HG03064 (cell line): ENCODE results near the gene CBX7.
A peak's percentile ranks its signal among the peaks of the same experiment; 100 is the strongest.
"Not testable (repeated sequence)": the region's sequence is repeated elsewhere in the genome, so short reads cannot be mapped to it uniquely, and the experiment has no call there.

ENCODE experiments used
- ATAC-seq: cut with Tn5 transposase; IDR thresholded peaks from one replicate; pipeline ENCODE4 v1.9.1; 2021; ENCODE audit warnings: low read depth; ENCODE audit not compliant: unreplicated experiment

Gene CBX7

GRCh38 chr22:39174498-39175352 is 22.2 kb upstream of the CBX7 start:
- no peak for ATAC-seq

- no peak for ATAC-seq
Observed at GRCh38 chr22:39173787-39174497, 21.5 kb upstream of the CBX7 start.

DNA sequence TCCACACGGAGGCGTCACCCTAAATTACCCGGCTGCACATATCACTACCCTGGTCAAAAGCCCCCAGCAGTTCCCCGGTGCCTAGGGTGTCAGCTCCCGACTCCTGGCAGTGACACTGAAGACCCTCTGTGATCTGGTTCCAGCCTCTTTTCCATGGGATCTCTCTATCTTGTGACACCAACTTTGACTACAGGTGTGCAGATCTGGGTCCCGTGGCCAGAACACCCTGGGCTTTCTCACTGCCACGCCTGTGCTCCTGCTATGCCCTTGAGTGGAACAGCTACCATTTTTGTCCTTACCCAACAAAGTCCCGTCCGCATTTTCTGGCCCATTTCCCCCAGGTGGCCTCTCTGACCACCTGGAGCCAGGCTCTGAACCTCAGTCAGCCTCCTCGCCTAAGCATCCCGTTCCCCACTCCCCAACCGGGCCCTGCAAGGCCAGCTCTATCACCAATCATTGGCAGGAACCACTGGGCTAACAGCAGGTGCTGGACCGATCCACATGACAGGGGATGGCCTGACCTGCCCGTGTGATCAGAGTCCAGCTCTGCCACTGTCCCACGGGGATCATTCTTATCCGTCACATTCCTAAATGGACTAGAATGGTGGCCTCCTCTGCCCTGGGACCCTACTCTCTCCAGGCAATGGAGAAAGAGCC is 20.7 kb upstream of the CBX7 start:
- ATAC-seq: no peak

DNA sequence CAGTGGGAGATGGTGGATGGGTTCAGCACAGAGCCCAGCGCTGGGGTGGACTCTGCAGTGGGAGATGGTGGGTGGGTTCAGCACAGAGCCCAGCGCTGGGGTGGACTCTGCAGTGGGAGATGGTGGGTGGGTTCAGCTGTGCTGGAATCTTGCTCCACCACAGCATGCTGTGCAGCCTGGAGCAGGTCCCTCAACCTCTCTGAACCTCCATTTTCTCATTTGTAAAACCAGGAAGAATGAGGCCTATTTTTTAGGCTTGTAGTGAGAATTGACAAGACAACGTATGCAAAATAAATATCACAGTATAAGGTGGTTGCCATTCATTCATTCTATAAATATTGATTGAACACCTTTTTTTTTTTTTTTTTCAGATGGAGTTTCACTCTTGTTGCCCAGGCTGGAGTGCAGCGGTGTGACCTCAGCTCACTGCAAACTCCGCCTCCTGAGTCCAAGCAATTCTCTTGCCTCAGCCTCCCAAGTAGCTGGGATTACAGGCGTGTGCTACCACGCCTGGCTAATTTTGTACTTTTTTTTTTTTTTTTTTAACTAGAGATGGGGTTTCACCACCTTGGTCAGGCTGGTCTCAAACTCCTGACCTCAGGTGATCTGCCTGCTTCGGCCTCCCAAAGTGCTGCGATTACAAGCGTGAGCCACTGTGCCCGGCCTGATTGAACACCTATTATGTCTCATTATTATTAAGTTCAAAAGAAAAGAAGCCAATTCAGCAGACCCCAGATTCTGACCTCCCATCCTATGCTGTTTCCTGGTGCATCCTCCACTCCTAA is 20.0 kb upstream of the CBX7 start:
- ATAC-seq: not testable (repeated sequence)

DNA sequence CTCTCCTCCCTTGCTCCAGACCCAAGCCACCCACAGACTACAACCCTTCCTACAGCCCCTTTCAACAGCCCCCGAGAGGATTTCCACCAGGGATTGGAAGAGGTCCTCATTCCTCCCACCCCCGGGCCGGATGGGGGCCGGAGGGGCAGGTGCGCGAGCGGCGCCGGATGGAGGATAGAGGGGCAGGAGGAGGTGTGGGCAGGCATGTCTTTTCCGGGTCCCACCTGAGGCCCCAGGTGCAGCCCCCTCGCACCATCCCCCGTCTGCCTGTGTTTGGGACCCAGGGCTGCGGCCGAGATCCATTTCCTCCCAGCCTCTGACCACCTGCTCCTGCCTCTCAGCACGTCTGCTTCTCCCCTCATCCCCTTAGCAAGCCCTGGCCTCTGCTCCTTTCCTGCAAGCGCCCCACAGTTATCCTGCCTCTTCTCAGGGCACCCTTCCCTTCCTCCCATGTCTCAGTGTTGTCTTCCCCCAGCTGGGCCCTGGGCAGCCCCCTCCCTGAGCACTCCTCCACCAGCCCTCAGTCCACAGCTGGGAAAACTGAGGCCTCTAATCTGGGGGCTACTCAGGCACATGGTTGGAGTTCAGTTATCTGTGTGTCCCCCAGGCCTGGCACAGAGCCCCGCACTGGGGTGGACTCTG is 19.3 kb upstream of the CBX7 start:
- ATAC-seq: no peak

GRCh38 chr22:39170825-39171622 is 18.5 kb upstream of the CBX7 start:
- no peak for ATAC-seq

GRCh38 chr22:39169797-39170466 is 17.5 kb upstream of the CBX7 start:
- no peak for ATAC-seq

DNA sequence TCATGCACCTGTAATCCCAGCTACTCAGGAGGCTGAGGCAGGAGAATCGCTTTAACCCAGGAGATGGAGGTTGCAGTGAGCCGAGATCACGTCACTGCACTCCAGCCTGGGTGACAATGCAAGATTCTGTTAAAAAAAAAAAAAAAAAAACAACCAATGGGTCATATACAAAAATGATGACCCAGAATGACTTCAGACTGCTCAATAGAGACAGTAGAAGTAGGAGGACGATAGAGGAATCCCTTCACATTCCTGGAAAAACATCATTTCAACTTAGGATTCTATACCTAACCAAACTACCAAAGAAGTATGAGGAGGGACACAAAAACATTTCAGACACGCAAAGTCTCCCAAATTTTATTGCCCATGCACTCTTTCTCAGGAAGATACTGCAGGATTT is 14.1 kb upstream of the CBX7 start:
- ATAC-seq: no peak

- not testable (repeated sequence) for ATAC-seq
Observed at GRCh38 chr22:39156093-39156492, 3.6 kb upstream of the CBX7 start.

DNA sequence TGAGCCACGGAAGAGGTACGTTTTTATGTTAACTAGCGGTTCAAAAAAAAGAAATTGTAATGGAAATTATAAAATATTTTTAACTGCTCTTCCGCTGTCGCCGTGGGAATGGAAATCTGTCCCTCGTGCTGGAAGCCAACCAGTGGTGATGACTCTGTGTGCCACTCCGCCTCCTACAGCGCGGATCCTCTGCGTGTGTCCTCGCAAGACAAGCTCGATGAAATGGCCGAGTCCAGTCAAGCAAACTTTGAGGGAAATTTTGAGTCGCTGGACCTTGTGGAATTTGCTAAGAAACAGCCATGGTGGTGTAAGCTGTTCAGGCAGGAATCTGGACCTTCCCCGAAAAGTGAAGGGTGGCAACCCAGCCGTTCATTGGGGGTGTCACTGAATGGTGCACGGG is 2.9 kb upstream of the CBX7 start:
- ATAC-seq: no peak

DNA sequence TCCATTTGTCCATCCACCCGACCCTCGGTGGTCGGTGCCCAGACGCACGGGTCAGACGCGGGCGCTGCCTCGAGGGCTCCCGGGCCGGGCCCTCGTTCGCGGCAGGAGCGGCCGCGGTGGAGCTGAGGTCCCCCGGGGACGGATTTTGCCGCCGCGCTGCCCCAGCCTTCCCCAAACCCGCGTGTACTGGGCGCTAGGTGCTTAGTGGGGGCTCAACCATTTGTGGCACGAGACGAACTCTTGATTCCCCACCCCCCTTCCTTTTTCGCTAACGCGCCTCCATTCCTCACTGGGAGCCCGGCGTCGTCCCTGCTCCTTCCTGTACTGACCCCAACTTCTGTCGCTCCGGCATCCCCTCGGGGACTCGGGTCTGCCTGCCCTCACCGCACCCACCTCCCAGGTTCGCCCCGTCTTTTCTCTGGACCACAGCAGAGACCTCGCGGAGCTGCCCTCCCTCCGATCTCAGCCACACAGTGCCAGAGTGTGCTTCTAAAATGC is 789 bp upstream of the CBX7 start:
- peak; percentile 9 for ATAC-seq

DNA sequence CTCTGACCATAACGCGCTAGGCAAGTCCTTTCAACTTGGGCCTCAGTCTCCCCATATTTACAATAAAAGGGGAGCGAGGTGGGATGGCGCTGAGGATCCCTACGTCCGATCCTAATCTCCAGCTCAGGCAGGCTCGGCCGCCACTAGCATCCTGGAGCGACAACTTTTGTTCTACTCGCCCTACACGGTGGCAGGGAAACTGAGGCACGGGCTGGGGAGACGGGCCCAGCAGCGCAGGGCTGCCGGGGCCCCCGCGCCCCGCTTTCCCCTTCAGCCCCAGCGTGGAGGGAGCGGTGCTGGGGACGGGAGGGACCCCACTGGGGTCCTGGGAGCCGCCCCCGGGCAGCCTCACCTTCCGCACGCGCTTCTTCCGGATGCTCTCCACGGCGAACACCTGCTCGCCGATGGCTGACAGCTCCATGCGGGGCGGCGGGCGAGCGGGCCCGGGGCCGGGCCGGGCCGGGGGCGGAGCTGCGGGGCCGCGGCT is 413 bp downstream of the CBX7 start:
- no peak for ATAC-seq

DNA sequence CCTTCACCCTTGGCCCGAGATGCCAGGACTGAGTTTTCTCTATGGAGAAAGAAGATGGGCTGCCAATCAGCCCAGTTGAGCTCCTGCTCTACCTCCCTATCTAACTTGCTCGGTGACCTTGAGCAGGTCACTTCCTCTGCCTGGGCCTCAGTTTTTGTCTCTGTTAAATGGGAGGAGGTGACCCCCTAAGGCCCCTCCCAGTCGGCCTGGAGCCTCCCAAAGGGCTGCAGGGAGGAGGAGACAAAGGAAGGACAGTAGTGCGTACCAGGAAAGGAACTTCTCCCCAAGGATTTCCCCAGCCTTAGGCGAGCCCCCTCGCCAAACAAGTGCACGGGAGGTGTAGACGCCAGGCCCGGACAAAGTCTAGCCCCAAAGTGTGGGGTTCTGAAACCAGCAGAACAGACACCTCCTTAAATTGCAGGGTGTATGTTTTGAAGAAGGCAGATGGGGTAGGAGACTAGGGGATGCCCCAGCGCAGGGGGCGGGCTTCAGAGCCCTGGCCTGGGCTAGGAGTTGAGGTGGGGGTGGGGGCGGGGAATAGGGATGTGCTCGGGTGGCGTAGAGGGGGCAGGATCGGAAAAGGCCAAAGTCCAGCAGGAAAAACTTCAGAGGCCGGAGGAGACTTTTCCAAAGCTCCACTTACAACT is 1.0 kb downstream of the CBX7 start:
- no peak for ATAC-seq

DNA sequence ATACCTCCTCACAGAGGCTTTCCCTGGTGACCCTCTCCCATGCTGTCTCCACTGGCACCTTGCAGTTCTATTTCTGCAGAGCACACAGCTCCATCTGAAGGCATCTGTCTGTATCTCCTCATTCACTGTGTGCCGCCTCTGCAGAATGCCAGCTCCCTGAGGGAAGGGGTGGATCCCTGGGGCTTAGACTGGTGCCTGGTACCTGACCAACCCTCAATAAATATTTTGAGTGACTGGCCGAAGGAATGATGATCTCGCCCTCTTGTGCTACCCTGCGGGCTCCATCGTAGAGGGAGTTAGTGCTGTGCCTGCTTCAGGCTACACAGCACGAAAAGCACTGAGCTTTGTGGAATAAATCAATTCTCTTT is 1.6 kb downstream of the CBX7 start:
- ATAC-seq: no peak

DNA sequence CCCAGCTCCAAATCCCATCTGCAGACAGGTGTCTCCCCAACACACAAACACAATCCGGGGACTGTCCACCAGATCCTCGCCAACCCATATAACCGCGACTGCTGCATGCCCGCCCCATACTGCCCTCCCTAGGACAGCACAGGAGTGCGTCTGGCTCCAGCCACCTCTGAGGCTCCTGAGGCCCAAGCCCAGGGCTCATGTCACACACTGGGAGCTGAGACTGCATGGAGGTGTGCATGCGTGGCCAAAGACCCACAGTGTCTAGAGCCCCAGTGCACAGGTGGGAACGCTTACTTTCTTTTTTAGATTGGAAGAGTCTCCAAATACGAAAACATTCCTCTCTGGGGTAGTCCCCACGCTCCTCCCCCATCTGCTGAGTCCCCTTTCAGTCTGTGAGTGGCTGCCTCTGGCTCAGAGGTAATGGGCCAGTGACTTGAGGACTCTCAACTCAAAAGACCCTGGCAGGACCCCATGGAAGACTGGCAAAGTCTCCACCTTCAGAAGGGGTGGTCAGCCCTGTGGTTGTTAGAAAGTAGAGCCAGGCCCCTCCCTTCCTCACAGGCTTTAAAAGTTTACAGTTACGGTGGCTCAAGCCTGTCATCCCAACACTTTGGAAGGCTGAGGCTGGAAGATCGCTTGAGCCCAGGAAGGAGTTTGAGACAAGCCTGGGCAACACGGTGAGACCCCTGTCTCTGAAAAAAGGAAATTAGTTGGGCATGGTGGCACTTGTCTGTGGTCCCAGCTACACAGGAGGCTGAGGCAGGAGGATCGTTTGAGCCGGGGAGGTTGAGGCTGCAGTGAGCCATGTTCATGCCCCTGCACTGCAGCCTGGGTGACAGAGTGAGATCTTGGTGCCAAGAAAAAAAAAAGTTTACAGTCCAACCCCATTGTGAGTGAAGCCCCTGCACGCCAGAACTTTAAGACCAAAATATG is 2.3 kb downstream of the CBX7 start:
- no peak for ATAC-seq

GRCh38 chr22:39148727-39149535 is 3.5 kb downstream of the CBX7 start:
- ATAC-seq: no peak
